Endothelial cell of umbilical vein (primary cell): Measurements from ENCODE around the gene PDE1A.

Source experiments
- CTCF ChIP-seq, 2 donors: IDR thresholded peaks; 1 replicate in 1 of 2; 2 replicates in 1 of 2; pipeline ENCODE4 v1.5.1; 2011; ENCODE audit warnings: low read length in 2 of 2, mild to moderate bottlenecking in 2 of 2, moderate library complexity in 2 of 2, control low read depth in 1 of 2, inconsistent platforms in 1 of 2, low read depth in 1 of 2; ENCODE audit not compliant: insufficient read depth in 1 of 2; ENCODE audit errors: extremely low read depth in 1 of 2
- EZH2 ChIP-seq: IDR thresholded peaks from 2 replicates; pipeline ENCODE4 v1.6.1; 2012; ENCODE audit warnings: borderline replicate concordance, low read depth, mild to moderate bottlenecking, moderate library complexity, low read length, inconsistent platforms; ENCODE audit not compliant: severe bottlenecking
- FOS ChIP-seq: IDR thresholded peaks from 2 replicates; pipeline ENCODE4 v1.6.1; 2011; ENCODE audit warnings: mild to moderate bottlenecking, low read length, moderate library complexity, borderline replicate concordance; ENCODE audit not compliant: insufficient read depth
- GATA2 ChIP-seq: IDR thresholded peaks from 2 replicates; pipeline ENCODE4 v1.7.0; 2011; ENCODE audit warnings: low read depth, mild to moderate bottlenecking, moderate library complexity, mixed read lengths, low read length; ENCODE audit not compliant: insufficient read length, insufficient read depth
- JUN ChIP-seq: IDR thresholded peaks from 2 replicates; pipeline ENCODE4 v1.6.1; 2011; ENCODE audit warnings: borderline replicate concordance, low read depth; ENCODE audit not compliant: insufficient read length, insufficient read depth
- MAX ChIP-seq: IDR thresholded peaks from 2 replicates; pipeline ENCODE4 v1.6.1; 2011; ENCODE audit not compliant: insufficient read depth, insufficient read length
- MYC ChIP-seq: IDR thresholded peaks from one replicate; pipeline ENCODE4 v1.6.1; 2011; ENCODE audit warnings: mild to moderate bottlenecking, low read depth, low read length
- POLR2A ChIP-seq: IDR thresholded peaks from 2 replicates; pipeline ENCODE4 v1.6.1; 2012; ENCODE audit warnings: low read depth, mild to moderate bottlenecking, control low read depth, low read length
- POLR2AphosphoS5 ChIP-seq: IDR thresholded peaks from 2 replicates; pipeline ENCODE4 v1.6.1; 2012; ENCODE audit warnings: low read depth, mild to moderate bottlenecking, control low read depth, low read length, moderate library complexity; ENCODE audit not compliant: insufficient read depth

- TF ChIP-seq CTCF (IDR thresholded peaks at IDR 0.05; ENCODE audit: extremely low read depth in 1 of 2, insufficient read depth in 1 of 2, low read depth in 1 of 2, low read length in 2 of 2): no peak
- TF ChIP-seq EZH2: no peak
- TF ChIP-seq POLR2A: no peak
- no peak for TF ChIP-seq JUN
- no peak for TF ChIP-seq POLR2AphosphoS5
- TF ChIP-seq MAX: no peak
- no peak for TF ChIP-seq MYC
- TF ChIP-seq FOS: no peak
- no peak for TF ChIP-seq GATA2
Observed at GRCh38 chr2:182265718-182266117, 161.1 kb downstream of the PDE1A start.
